ENCODE data around the gene AFF3.

DNA sequence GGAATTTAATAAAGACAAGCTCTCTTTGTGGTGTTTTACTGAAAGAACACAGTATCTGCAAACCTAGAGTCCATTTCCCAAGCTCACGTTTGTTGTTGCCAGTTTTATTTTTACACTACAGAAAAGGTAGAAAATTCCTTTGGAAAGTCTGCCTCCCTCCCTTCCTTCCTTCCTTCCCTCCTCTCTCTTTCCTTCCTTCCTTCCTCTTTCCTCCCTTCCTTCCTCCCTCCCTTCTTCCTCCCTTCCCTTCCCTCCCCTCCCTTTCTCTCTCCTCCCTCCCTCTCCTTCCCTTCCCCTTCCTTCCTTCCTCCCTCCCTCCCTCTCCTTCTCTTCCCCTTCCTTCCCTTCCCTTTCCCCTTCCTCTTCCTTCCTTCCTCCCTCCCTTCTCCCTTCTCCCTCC, 516.2 kb downstream of the AFF3 start:
- TF ChIP-seq, protein P1, sequence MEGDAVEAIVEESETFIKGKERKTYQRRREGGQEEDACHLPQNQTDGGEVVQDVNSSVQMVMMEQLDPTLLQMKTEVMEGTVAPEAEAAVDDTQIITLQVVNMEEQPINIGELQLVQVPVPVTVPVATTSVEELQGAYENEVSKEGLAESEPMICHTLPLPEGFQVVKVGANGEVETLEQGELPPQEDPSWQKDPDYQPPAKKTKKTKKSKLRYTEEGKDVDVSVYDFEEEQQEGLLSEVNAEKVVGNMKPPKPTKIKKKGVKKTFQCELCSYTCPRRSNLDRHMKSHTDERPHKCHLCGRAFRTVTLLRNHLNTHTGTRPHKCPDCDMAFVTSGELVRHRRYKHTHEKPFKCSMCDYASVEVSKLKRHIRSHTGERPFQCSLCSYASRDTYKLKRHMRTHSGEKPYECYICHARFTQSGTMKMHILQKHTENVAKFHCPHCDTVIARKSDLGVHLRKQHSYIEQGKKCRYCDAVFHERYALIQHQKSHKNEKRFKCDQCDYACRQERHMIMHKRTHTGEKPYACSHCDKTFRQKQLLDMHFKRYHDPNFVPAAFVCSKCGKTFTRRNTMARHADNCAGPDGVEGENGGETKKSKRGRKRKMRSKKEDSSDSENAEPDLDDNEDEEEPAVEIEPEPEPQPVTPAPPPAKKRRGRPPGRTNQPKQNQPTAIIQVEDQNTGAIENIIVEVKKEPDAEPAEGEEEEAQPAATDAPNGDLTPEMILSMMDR (IDR thresholded peaks at IDR 0.05 in 2 of 3, conservative IDR thresholded peaks at IDR 0.05 in 1 of 3; ENCODE audit: borderline replicate concordance in 1 of 3, insufficient read depth in 1 of 3, low read depth in 2 of 3, low read length in 2 of 3): no peak
- TF ChIP-seq, protein P2, sequence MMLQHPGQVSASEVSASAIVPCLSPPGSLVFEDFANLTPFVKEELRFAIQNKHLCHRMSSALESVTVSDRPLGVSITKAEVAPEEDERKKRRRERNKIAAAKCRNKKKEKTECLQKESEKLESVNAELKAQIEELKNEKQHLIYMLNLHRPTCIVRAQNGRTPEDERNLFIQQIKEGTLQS (IDR thresholded peaks at IDR 0.05): no peak
- TF ChIP-seq JUND (IDR thresholded peaks at IDR 0.05) (no peak), SP1 (IDR thresholded peaks at IDR 0.05; ENCODE audit: low read depth) (no peak), POLR2AphosphoS5 (IDR thresholded peaks at IDR 0.05; ENCODE audit: low read depth, low read length) (no peak), SIN3A (IDR thresholded peaks at IDR 0.05; ENCODE audit: low read depth) (no peak), SRF (IDR thresholded peaks at IDR 0.05; ENCODE audit: low read depth) (no peak)
- TF ChIP-seq, protein P3, sequence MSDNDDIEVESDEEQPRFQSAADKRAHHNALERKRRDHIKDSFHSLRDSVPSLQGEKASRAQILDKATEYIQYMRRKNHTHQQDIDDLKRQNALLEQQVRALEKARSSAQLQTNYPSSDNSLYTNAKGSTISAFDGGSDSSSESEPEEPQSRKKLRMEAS (IDR thresholded peaks at IDR 0.05): no peak

Data from HCT116 (cell line).